HUES6 (cell line): ENCODE data around the gene ITPR3.

Source experiments
- H3K27ac ChIP-seq: 2 replicates; pipeline ENCODE4 v1.7.0; 2013; ENCODE audit warnings: low read depth, mild to moderate bottlenecking, low read length, inconsistent platforms
- H3K27me3 ChIP-seq: 2 replicates; pipeline ENCODE4 v1.6.1; 2013; ENCODE audit warnings: low read length; ENCODE audit not compliant: control insufficient read depth, insufficient read depth
- H3K36me3 ChIP-seq: 2 replicates; pipeline ENCODE4 v1.6.1; 2013; ENCODE audit warnings: low read length; ENCODE audit not compliant: control insufficient read depth, insufficient read depth
- H3K4me1 ChIP-seq: 2 replicates; pipeline ENCODE4 v1.6.1; 2013; ENCODE audit warnings: low read length; ENCODE audit not compliant: control insufficient read depth, insufficient read depth
- H3K4me3 ChIP-seq: 2 replicates; pipeline ENCODE4 v1.5.1; 2013; ENCODE audit warnings: low read depth, low read length
- H3K9ac ChIP-seq: one replicate; pipeline ENCODE4 v1.6.1; 2013; ENCODE audit warnings: mild to moderate bottlenecking, low read length
- H3K9me3 ChIP-seq: 2 replicates; pipeline ENCODE4 v1.6.1; 2013; ENCODE audit warnings: low read depth, low read length; ENCODE audit not compliant: control insufficient read depth, insufficient read depth

ITPR3 gene

DNA sequence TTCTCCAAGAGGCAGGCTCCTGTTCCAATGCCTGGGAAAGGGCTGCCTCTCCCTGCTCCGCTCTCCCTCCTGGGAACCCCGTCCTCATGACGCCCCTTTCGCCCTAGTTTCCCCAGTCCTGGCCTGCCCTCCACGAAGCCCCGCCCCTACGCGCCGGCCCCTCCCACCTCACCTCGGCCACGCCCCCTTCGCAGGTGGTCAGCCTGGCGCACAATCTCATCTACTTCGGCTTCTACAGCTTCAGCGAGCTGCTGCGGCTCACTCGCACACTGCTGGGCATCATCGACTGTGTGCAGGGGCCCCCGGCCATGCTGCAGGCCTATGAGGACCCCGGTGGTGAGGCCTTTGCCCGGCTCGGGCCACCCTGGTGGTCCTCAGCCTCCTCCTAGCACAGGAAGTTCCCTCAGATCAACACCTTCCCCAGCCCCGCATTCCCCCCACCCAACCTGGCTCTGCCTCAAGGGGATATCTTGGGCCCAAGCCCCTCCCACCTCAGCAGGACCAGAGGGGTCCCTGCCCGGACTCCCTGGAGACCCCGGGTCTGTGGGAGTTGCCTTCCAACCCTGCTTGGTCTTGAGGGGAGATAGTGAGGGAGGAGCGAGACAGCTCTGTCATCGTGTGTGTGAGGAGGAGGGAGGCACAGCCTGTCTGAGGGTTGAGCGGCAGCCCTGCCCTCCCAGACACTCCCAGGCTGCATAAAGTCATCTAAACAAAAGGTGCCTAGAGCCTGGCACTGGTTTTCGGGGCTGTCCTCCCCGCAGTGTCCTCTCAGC is 50.0 kb downstream of the ITPR3 start:
- no peak overlapping the region for H3K4me3 ChIP-seq
- no peaks in the 10 kb centered on the region for H3K27me3 ChIP-seq
- no peak overlapping the region for H3K9ac ChIP-seq
- peaks cover 12% of the 10 kb centered on the region; the same call in 1 of the 2 replicates for H3K4me1 ChIP-seq
- H3K27ac ChIP-seq: no peak overlapping the region
- no peaks in the 10 kb centered on the region for H3K9me3 ChIP-seq
- peaks cover 77% of the 10 kb centered on the region for H3K36me3 ChIP-seq

DNA sequence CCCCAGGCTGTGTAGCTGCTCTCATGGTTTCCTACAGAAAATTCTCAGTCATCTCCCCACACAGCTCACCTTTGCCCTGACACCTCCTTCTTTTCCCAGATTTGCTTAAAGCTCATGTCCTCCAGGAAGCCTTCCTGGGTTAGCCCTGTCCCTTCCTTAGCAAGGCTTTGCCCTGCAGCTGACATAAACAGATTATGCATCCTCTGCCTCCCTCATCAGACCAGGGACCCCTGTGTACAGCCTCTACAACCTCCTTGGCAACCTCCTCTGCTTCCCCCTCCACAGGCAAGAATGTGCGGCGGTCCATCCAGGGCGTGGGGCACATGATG is 50.6 kb downstream of the ITPR3 start:
- Histone ChIP-seq H3K27ac (no peak overlapping the region), H3K36me3 (peaks cover 80% of the 10 kb centered on the region), H3K9ac (no peak overlapping the region), H3K4me1 (peaks cover 12% of the 10 kb centered on the region; the same call in 1 of the 2 replicates), H3K9me3 (no peaks in the 10 kb centered on the region), H3K27me3 (no peaks in the 10 kb centered on the region), H3K4me3 (no peak overlapping the region)

DNA sequence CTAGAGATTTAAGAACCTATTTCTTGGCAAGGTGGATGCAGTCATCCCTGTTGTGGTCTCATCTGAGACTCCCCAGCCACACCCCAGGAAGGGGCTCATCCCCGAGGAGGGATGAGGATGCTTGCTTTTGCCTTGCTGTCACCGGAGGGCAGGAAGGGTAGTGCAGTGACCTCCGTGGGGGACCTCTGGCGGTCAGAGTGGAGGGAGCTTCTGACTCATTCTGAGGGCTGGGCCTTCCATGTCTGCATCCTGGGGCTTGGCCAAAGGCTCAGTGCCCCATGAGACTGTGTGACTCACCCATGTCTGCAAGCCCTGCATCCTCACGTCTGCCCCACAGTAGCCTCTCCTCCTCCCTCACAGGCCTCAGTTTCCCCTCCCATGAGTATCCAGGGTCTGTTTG is 51.7 kb downstream of the ITPR3 start:
- Histone ChIP-seq H3K9me3 (no peaks in the 10 kb centered on the region), H3K4me1 (peaks cover 12% of the 10 kb centered on the region; the same call in 1 of the 2 replicates), H3K27me3 (no peaks in the 10 kb centered on the region), H3K36me3 (peaks cover 80% of the 10 kb centered on the region), H3K27ac (no peak overlapping the region), H3K4me3 (no peak overlapping the region), H3K9ac (no peak overlapping the region)

DNA sequence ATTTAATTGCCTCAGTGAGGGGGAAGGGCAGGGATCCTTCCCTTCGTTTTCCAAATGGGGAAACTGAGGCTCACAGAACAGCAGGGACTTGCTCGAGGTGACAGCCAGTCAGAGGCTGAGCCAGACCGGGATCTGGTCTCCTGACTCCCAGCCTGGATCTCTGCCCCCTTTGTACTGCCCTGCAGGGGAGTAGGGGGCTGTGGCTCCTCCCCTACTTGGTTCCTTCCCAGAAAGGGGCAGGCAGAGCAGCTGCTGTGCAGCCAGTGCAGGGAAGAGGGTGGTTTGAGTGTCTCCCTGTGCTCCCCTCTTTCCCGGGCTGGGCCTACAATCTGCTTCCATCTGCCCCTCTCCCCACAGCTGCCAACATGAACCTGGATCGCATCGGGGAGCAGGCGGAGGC is 52.7 kb downstream of the ITPR3 start:
- H3K4me1 ChIP-seq: peaks cover 7% of the 10 kb centered on the region; the same call in 1 of the 2 replicates
- H3K36me3 ChIP-seq: peaks cover 79% of the 10 kb centered on the region
- no peak overlapping the region for H3K9ac ChIP-seq
- H3K4me3 ChIP-seq: no peak overlapping the region
- no peak overlapping the region for H3K27ac ChIP-seq
- H3K27me3 ChIP-seq: no peaks in the 10 kb centered on the region
- no peaks in the 10 kb centered on the region for H3K9me3 ChIP-seq

DNA sequence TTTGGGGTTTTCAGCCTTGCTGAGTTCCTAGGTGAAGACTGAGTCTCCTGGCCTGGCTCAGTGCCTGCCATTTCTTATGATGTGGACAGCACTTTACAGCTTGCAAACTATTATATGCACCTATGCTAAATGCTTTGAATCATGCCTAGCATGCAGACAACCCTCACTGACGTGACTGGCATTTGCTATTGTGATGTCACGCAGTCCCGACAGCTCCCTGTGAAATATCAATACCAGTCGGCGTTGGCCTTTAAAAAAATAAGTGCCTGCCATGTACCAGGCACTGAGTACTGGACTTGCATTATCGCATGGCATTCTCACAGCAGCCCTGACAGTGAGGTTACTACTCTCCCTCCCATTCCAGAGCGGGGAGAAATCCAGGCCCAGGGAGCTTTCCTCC is 54.8 kb downstream of the ITPR3 start:
- H3K4me1 ChIP-seq: peaks cover 7% of the 10 kb centered on the region; the same call in 1 of the 2 replicates
- H3K9ac ChIP-seq: no peak overlapping the region
- H3K9me3 ChIP-seq: no peaks in the 10 kb centered on the region
- H3K36me3 ChIP-seq: peaks cover 80% of the 10 kb centered on the region
- H3K27me3 ChIP-seq: no peaks in the 10 kb centered on the region
- H3K27ac ChIP-seq: no peak overlapping the region
- no peak overlapping the region for H3K4me3 ChIP-seq

GRCh38 chr6:33676416-33677142 is 55.5 kb downstream of the ITPR3 start:
- H3K36me3 ChIP-seq: peaks cover 80% of the 10 kb centered on the region
- peaks cover under 1% of the 10 kb centered on the region; the same call in 1 of the 2 replicates for H3K4me1 ChIP-seq
- H3K9me3 ChIP-seq: no peaks in the 10 kb centered on the region
- H3K4me3 ChIP-seq: no peak overlapping the region
- H3K9ac ChIP-seq: no peak overlapping the region
- no peaks in the 10 kb centered on the region for H3K27me3 ChIP-seq
- no peak overlapping the region for H3K27ac ChIP-seq

GRCh38 chr6:33677143-33677660 is 56.1 kb downstream of the ITPR3 start:
- Histone ChIP-seq H3K9ac (no peak overlapping the region), H3K9me3 (no peaks in the 10 kb centered on the region), H3K4me1 (no peaks in the 10 kb centered on the region), H3K4me3 (no peak overlapping the region), H3K27me3 (no peaks in the 10 kb centered on the region), H3K36me3 (peaks cover 78% of the 10 kb centered on the region), H3K27ac (no peak overlapping the region)

- Histone ChIP-seq H3K4me1 (no peaks in the 10 kb centered on the region), H3K9ac (no peak overlapping the region), H3K36me3 (peaks cover 81% of the 10 kb centered on the region), H3K9me3 (no peaks in the 10 kb centered on the region), H3K27me3 (no peaks in the 10 kb centered on the region), H3K4me3 (no peak overlapping the region), H3K27ac (no peak overlapping the region)
Observed at GRCh38 chr6:33677689-33678088, 56.6 kb downstream of the ITPR3 start.

- no peak overlapping the region for H3K4me3 ChIP-seq
- no peaks in the 10 kb centered on the region for H3K4me1 ChIP-seq
- H3K9ac ChIP-seq: no peak overlapping the region
- H3K27ac ChIP-seq: no peak overlapping the region
- H3K27me3 ChIP-seq: no peaks in the 10 kb centered on the region
- no peaks in the 10 kb centered on the region for H3K9me3 ChIP-seq
- H3K36me3 ChIP-seq: peaks cover 87% of the 10 kb centered on the region
Observed at GRCh38 chr6:33678233-33678931, 57.3 kb downstream of the ITPR3 start.

- Histone ChIP-seq H3K4me1 (no peaks in the 10 kb centered on the region), H3K36me3 (peaks cover 87% of the 10 kb centered on the region), H3K9me3 (no peaks in the 10 kb centered on the region), H3K4me3 (no peak overlapping the region), H3K9ac (no peak overlapping the region), H3K27ac (no peak overlapping the region), H3K27me3 (no peaks in the 10 kb centered on the region)
Observed at GRCh38 chr6:33678932-33679490, 57.9 kb downstream of the ITPR3 start.
